Uterus (tissue), 4 donors: ENCODE results near the gene RFX2. TPM values are rescaled to one million over a fixed set of nuclear protein-coding genes. Genes with fewer than 3 reads are reported as not detected.

Source experiments
- DNase-seq, 2 donors: peaks; one replicate each; pipeline ENCODE4 v3.0.0-alpha.2; 2019 to 2020
- H3K27ac ChIP-seq, 2 donors: fragments of 200-600 bp; sonication (generic); 1 replicate in 1 of 2; 2 replicates in 1 of 2; pipeline ENCODE4 v1.5.1; 2016 to 2018
- H3K27me3 ChIP-seq, 2 donors: fragments of 200-600 bp; sonication (generic); one replicate each; pipeline ENCODE4 v1.5.1; 2018 to 2019; ENCODE audit warnings: control low read depth in 1 of 2
- H3K36me3 ChIP-seq, 2 donors: fragments of 200-600 bp; sonication (generic); one replicate each; pipeline ENCODE4 v1.5.1; 2019; ENCODE audit warnings: control low read depth in 1 of 2
- H3K4me1 ChIP-seq, 2 donors: fragments of 200-600 bp; sonication (generic); one replicate each; pipeline ENCODE4 v1.5.1; 2018 to 2019; ENCODE audit warnings: control low read depth in 1 of 2
- H3K4me3 ChIP-seq, 2 donors: fragments of 200-600 bp; sonication (generic); 1 replicate in 1 of 2; 2 replicates in 1 of 2; pipeline ENCODE4 v1.5.1; 2018 to 2019; ENCODE audit warnings: mild to moderate bottlenecking in 1 of 2
- H3K9me3 ChIP-seq, 2 donors: fragments of 200-600 bp; sonication (generic); one replicate each; pipeline ENCODE4 v1.5.1; 2019; ENCODE audit warnings: control low read depth in 1 of 2
- POLR2A ChIP-seq, 2 donors: fragments of 450-650 bp; IDR thresholded peaks; one replicate each; pipeline ENCODE4 v1.6.1; 2016; ENCODE audit warnings: antibody characterized with exemption in 2 of 2, mild to moderate bottlenecking in 1 of 2, moderate library complexity in 1 of 2
- intact Hi-C: fragments of 100-400 bp; cut with DNase I; formaldehyde crosslinking; loops from one replicate; pipeline ENCODE4 v1.15.1; 2023; ENCODE audit warnings: low total_unique reads
- total RNA-seq, 4 donors: library from RNA; depleted of rRNA in 3 of 4; stranded (reverse); fragments of >200 nt in 3 of 4; gene quantifications; one replicate each; pipeline versions ENCODE4 v1.1.0 to v1.2.4, GENCODE V29; 2014 to 2023
- TF ChIP-seq, protein P1 (sequence below), 4 experiments: fragments of 200-600 bp in 2 of 4; fragments of 450-650 bp in 2 of 4; sonication (generic) in 2 of 4; IDR thresholded peaks; one replicate each; pipeline ENCODE4 v1.5.1; 2016 to 2019; ENCODE audit warnings: antibody characterized with exemption in 4 of 4, mild to moderate bottlenecking in 2 of 4, moderate library complexity in 1 of 4
- donor health status: DM: yes; HTN: yes; CAD: no.

Gene RFX2
- 10 to 100 TPM; 10.5 to 77.9 (median 22.8) TPM for total RNA-seq

DNA sequence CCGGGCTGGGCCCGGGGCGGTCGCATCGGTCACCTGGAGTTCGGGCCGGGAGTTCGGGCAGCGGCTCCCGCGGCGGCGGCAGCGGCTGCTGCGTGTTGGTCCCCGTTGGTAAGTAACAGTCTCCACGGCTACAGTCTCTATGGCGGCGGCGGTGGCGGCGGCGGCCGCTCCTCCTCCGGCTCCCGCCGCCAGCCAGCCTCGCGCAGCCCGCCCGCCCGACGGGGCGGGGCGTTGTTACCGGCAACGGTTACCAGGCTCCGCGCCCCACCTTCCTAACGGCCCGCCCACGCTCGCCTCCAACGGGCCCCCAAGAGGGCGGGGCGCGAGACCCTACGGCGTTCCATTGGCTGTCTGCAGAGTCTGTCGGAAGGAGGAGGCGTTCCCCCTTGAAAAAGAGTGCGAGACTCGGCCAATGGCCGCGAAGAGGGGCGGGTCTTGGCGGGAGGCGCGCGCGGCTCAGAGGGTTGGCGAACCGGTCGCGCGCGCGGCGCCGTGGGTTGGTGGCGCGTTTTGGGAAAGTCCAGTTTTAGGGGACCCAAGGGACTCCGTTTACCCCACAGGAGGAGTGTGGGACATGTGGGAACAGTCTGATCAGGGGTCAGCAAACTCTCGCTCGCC is at the start of gene RFX2:
Gene RFX2 (minus strand): TSS at position 141 of the 618 bp plus-strand sequence. CDS start 63,004 bp downstream, outside the sequence.
- DNase-seq: peak; percentile 99
- intact Hi-C loops: no loop called here
- Histone ChIP-seq H3K4me1 (no peaks in the 10 kb centered on the region), H3K36me3 (no peaks in the 10 kb centered on the region), H3K27me3 (no peaks in the 10 kb centered on the region), H3K9me3 (no peaks in the 10 kb centered on the region), H3K4me3 (peak within 1 kb of the TSS; percentile 57 to 92), H3K27ac (peak within 1 kb of the TSS; percentile 91 to 94)
- TF ChIP-seq POLR2A (IDR thresholded peaks at IDR 0.05): peak; percentile 71 to 89
- TF ChIP-seq, protein P1, sequence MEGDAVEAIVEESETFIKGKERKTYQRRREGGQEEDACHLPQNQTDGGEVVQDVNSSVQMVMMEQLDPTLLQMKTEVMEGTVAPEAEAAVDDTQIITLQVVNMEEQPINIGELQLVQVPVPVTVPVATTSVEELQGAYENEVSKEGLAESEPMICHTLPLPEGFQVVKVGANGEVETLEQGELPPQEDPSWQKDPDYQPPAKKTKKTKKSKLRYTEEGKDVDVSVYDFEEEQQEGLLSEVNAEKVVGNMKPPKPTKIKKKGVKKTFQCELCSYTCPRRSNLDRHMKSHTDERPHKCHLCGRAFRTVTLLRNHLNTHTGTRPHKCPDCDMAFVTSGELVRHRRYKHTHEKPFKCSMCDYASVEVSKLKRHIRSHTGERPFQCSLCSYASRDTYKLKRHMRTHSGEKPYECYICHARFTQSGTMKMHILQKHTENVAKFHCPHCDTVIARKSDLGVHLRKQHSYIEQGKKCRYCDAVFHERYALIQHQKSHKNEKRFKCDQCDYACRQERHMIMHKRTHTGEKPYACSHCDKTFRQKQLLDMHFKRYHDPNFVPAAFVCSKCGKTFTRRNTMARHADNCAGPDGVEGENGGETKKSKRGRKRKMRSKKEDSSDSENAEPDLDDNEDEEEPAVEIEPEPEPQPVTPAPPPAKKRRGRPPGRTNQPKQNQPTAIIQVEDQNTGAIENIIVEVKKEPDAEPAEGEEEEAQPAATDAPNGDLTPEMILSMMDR (IDR thresholded peaks at IDR 0.05): peak in 1 of 4 experiments; percentile 3

DNA sequence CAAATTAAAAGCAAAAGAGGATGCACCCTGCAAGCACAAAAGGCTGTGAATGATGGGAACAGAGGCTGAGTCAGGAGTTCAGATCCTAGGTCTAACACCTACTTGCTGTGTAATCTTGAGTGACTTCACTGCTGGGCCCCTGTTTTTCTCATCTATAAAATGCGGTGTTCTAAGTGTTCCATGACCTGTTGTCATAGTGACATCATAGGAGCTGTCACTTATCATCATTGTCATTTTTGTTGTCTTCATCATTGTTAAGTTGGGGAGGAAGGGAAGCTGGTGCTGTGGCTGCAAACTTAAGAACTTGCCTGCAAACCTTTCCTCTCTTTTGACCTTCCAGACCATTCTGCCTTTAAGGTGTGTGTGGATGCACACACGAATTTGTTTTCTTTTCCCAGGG is 45.7 kb upstream of the RFX2 start:
- H3K9me3 ChIP-seq: no peaks in the 10 kb centered on the region
- TF ChIP-seq, protein P1 (IDR thresholded peaks at IDR 0.05): no peak
- no peak for TF ChIP-seq POLR2A (IDR thresholded peaks at IDR 0.05)
- no peaks in the 10 kb centered on the region for H3K4me1 ChIP-seq
- no peak for DNase-seq
- intact Hi-C loops: no loop called here
- no peak overlapping the region for H3K27ac ChIP-seq
- H3K4me3 ChIP-seq: no peak overlapping the region
- H3K27me3 ChIP-seq: no peaks in the 10 kb centered on the region
- H3K36me3 ChIP-seq: no peaks in the 10 kb centered on the region

DNA sequence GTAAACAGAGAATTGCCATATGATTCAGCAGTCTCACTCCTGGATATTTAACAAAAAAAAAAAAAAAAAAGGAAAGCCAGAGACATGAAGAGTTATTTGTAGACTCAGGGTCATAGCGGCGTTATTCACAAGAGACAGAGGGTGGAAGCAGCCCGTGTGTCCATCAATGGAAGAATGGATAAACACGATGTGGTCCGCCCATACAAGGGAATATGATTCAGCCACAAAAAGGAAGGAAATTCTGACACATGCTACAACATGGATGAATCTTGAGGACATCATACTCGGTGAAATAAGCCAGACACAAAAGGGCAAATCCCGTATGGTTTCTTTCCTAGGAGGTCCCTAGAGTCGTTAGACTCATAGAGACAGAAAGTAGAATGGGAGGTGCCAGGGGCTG is 40.0 kb upstream of the RFX2 start:
- no peak overlapping the region for H3K27ac ChIP-seq
- H3K9me3 ChIP-seq: no peaks in the 10 kb centered on the region

DNA sequence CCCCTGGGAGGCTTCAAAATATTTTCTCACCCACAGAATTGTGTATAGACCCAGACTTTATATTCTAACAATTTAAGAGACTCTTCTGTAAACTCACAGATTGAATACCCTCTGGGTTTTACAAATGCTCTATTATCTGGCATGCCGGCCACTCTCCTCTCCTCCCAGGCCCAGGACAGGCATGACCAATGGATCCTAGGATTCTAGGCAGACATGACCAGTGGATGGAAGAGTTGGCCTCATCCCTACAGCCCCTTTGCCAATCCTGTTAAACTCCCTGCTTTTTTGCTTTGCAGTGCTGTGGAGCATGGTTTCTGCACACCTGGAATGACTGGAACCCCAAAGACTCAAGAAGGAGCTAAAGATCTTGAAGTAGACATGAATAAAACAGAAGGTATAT is 30.9 kb upstream of the RFX2 start:
- TF ChIP-seq POLR2A (IDR thresholded peaks at IDR 0.05): no peak
- TF ChIP-seq, protein P1 (IDR thresholded peaks at IDR 0.05): no peak
- Histone ChIP-seq H3K9me3 (no peaks in the 10 kb centered on the region), H3K27me3 (no peaks in the 10 kb centered on the region), H3K36me3 (no peaks in the 10 kb centered on the region), H3K4me3 (no peak overlapping the region), H3K27ac (no peak overlapping the region), H3K4me1 (no peaks in the 10 kb centered on the region)
- intact Hi-C loops: no loop called here
- no peak for DNase-seq

More for the DNA sequence above, 40.0 kb upstream of the RFX2 start:
- DNase-seq: no peak
- H3K36me3 ChIP-seq: no peaks in the 10 kb centered on the region
- no peak for TF ChIP-seq POLR2A (IDR thresholded peaks at IDR 0.05)
- TF ChIP-seq, protein P1 (IDR thresholded peaks at IDR 0.05): no peak
- no peak overlapping the region for H3K4me3 ChIP-seq
- intact Hi-C loops: no loop called here
- no peaks in the 10 kb centered on the region for H3K27me3 ChIP-seq
- H3K4me1 ChIP-seq: no peaks in the 10 kb centered on the region

DNA sequence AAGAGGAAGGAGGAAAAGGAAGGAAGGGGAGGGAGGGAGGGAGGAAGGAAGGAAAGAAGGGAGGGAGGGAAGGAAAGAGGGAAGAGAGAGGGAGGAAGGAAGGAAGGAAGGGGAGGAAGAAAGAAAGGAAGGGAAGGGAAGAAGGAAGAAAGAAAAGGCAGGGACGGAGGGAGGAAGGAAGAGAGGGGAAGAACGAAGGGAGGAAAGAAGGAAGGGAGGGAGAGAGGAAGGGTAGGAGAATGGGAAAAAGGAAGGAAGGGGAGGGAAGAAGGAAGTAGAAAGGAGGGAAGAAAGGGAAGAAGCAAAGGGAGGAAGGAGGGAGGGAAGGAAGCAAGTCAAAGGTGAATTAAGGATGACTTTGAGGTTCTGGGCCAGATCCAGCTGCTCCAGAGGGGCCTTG is 28.2 kb upstream of the RFX2 start:
- TF ChIP-seq, protein P1 (IDR thresholded peaks at IDR 0.05): no peak
- TF ChIP-seq POLR2A (IDR thresholded peaks at IDR 0.05): no peak
- Histone ChIP-seq H3K9me3 (no peaks in the 10 kb centered on the region), H3K4me1 (no peaks in the 10 kb centered on the region), H3K27ac (no peak overlapping the region), H3K36me3 (no peaks in the 10 kb centered on the region), H3K27me3 (no peaks in the 10 kb centered on the region), H3K4me3 (no peak overlapping the region)
- no peak for DNase-seq
- intact Hi-C loops: no loop called here
